ENCODE results near the gene MSH5. TPM values are rescaled to one million over a fixed set of nuclear protein-coding genes. Genes with fewer than 3 reads are reported as not detected.
"Not testable (repeated sequence)": the region's sequence is repeated elsewhere in the genome, so short reads cannot be mapped to it uniquely, and the experiment has no call there.

Gene MSH5
- 11.3 TPM for polyA plus RNA-seq (2013, experiment 1 of 2; ENCODE audit: insufficient read length)
- polyA plus RNA-seq (2013, experiment 2 of 2; ENCODE audit: insufficient read length), result 11.1 TPM

GRCh38 chr6:31739639-31740396, at the start of gene MSH5:
Gene MSH5, plus strand, starts transcription at chr6:31740005. Its CDS starts 462 bp downstream, at chr6:31740467.
- DNase-seq, result peak; percentile 99

GRCh38 chr6:31690231-31691077, 49.4 kb upstream of the MSH5 start:
- DNase-seq, result no peak

GRCh38 chr6:31691078-31691463, 48.7 kb upstream of the MSH5 start:
- DNase-seq, result no peak

GRCh38 chr6:31691564-31692108, 48.2 kb upstream of the MSH5 start:
- no peak for DNase-seq

DNA sequence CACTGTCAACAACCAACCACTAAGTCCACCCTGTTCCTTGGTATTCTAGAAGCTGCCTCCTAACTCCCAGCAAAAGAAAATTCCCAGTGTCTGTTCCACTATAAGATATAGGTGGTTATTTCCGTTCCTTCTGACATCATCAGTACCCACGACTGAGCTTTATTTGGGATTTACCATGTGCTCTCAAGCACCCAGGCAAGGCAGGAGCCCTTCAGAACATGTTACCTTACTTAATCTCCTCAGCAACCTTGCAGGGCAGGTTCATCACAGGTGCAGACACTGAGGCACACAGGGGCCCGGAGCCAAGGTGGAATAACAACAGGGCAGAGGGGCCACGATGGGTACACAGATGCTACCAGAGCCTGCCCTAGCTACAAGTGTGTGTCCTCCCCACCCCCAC, 47.5 kb upstream of the MSH5 start:
- DNase-seq, result no peak

DNA sequence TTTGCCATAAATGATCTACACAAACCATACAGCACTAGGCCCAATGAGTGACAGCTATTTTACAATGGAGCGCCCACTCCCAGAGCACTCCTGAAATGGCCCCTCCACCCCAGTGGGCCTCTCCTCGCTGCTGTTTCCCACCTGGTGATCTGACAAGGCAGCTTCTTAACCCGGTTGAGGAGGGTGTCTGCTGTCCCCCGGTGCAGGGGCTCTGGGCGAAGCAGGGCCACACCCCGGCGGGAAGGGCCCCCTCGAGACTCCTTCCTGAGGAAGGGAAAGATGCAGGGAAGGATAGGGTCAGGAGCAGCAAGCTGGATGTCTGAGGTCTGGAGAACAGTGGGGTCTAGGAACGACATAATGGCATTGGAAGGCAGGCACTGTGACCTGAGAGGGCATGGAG, 46.9 kb upstream of the MSH5 start:
- DNase-seq, result no peak

DNA sequence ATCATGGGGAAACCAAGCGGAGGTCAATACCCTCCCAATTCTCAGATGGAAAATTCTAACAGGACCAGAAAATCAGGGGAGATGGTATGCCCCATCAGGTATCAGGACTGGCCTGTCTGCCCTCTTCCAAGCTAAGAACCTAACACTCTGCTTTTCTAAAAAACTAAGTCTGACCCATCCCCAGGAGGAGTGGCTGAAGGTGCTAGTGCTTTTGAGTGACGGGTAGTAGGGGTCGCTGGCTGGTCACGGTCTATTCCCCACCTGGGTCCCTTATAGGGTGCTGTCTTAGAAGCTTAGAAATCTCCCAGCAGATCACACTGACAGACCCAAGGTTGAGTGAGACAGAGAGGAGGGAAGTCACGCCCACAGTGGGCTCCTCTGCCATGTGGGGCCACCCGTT, 46.3 kb upstream of the MSH5 start:
- no peak for DNase-seq

- DNase-seq, result no peak
Observed at GRCh38 chr6:31697555-31697954, 42.2 kb upstream of the MSH5 start.

GRCh38 chr6:31700740-31701401, 38.9 kb upstream of the MSH5 start:
- DNase-seq, result no peak

GRCh38 chr6:31701666-31702404, 38.0 kb upstream of the MSH5 start:
- peak; percentile 12 for DNase-seq

DNA sequence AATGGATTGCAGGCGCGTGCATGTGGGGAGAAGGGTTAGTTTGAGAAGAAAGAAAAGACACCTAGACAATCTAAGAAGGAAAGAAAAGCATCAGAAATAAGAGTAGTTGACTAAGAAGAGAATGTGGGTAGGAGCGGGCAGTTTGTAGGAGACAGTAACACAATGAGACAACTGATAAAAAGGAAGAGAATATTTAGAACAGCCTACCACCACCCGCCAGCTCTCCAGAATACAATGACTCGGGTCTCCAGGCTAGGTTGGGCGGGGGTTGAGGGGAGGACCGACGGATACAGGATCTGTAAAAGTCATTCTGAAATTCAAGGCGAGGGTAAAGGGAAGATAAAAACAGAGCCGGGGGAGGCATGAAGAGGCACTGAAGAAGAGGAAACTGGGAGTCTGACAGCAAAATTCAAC, 37.4 kb upstream of the MSH5 start:
- no peak for DNase-seq

GRCh38 chr6:31702819-31703716, 36.7 kb upstream of the MSH5 start, which contains the start of gene ABHD16A:
Gene ABHD16A, minus strand, starts transcription at chr6:31703324. Its CDS starts 43 bp downstream, at chr6:31703281.
- peak; percentile 98 for DNase-seq

DNA sequence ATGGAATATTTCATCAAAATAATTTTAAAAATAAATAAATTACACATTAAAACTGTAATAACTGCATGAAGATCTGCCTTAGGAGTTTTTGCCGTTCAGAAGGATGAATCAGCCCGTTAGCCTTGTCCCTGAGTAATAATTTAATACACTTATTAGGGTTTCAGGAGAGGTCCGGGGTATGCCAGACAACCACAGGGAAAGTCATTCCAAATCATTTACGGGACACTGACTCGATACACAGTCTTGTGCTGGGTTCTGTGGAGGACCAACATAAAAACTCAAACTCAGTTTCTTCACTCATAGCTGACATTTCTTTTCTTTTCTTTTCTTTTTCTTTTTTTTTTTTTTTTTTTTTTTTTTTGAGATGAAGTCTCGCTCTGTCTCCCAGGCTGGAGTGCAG, 33.9 kb upstream of the MSH5 start:
- no peak for DNase-seq

- DNase-seq, result no peak
Observed at GRCh38 chr6:31706599-31706998, 33.2 kb upstream of the MSH5 start, which contains the start of gene LY6G6F. Gene LY6G6F, plus strand, starts transcription at chr6:31706866. Its CDS starts 41 bp downstream, at chr6:31706907.

GRCh38 chr6:31707701-31708100, 32.1 kb upstream of the MSH5 start:
- DNase-seq, result no peak

- no peak for DNase-seq
Observed at GRCh38 chr6:31708224-31708623, 31.6 kb upstream of the MSH5 start.

DNA sequence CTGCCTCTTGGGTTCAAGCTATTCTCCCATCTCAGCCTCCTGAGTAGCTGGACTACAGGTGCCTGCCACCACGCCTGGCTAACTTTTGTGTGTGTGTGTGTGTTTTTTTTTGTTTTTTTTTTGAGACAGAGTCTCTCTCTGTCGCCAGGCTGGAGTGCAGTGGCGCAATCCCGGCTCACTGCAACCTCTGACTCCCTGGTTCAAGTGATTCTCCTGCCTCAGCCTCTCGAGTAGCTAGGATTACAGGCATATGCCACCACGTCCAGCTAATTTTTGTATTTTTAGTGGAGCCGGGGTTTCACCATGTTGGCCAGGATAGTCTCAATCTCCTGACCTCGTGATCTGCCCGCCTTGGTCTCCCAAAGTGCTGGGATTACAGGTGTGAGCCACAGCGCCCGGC, 30.6 kb upstream of the MSH5 start:
- DNase-seq, result not testable (repeated sequence)

DNA sequence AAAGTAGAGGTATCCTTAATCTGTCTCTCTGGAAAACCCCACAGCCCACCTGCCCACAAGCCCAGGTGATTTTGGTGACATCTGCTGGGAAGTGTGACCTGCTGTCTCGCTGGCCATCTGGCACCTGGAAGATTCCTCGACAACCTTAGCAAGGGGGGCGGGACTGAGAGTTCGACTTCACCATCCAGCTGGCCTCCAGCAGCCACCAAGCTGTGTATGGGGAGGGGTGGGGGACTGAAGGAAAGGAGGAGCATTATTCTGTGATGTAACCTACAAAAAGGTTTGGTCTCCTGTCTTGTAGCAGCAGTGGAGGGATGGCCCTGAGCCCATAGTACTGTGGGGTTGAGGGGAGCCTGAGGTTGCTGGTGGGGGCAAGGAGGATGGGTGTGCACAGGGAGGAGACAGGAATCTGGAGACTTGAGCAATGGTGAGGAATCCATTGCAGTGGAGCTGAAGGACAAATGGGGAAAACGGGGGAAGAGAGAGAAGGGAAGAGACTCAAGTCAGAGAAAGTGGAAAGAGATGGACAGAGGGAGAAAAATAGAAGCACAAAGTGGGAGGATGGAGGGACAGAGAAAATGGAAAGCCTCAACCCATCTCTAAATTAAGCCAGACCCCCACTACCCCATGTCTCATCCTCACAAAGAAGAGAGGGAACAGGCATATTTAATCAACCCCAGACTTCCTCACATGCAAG, 29.1 kb upstream of the MSH5 start:
- no peak for DNase-seq

- DNase-seq, result no peak
Observed at GRCh38 chr6:31711233-31711632, 28.6 kb upstream of the MSH5 start.

- no peak for DNase-seq
Observed at GRCh38 chr6:31712296-31712695, 27.5 kb upstream of the MSH5 start.
